ENCODE results near the gene TCF4.

Gene TCF4

GRCh38 chr18:55320424-55321264, 267.3 kb downstream of the TCF4 start:
- DNase-seq (ENCODE audit: low read depth), result no peak

- DNase-seq (ENCODE audit: low read depth), result no peak
These were observed 268.4 kb downstream of the TCF4 start for GRCh38 chr18:55319459-55320193.

DNA sequence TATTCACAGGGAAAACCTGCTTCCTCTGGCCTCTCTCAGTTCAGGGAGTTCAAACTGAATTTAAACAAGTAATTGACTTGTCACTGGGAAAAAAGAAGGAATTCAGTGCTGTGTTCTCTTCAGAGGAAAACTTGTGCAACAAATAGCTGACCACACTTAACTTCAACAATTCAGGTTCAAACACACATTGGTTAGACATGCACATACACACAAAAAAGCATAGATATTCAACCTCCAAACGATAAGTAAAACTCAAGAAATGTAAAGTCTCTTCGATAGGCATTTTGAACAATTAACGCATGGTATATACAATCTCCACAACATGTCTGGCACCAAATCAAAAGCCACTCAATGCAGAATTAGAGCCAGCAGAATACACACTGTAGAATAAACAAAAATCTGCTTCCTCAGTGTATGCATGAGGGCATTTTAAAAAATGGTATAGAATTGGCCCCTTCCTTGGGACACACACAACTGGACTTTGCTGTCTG, 269.0 kb downstream of the TCF4 start:
- no peak for DNase-seq (ENCODE audit: low read depth)

- DNase-seq (ENCODE audit: low read depth), result no peak
These were observed 270.1 kb downstream of the TCF4 start for GRCh38 chr18:55317864-55318263.

DNA sequence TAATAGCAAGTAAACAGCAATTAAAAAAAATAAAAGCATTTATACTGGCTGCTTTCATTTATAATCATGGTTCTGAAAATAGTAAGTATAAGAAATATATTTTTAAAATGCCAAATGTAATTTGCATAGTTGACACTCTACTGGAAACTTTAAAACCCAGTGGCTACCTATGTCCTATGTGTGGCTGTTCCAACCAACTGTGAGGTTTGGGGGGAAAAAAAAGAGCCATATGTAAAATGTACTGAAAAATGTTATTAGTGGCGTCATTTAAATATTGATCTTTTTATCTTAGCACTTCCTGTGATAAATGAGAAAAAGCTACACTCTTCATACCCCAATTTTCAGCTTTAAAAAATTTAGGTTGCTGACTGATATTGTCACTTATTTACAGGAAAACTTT, 270.7 kb downstream of the TCF4 start:
- no peak for DNase-seq (ENCODE audit: low read depth)

- no peak for DNase-seq (ENCODE audit: low read depth)
These were observed 271.4 kb downstream of the TCF4 start for GRCh38 chr18:55316486-55317184.

- DNase-seq (ENCODE audit: low read depth), result no peak
These were observed 273.3 kb downstream of the TCF4 start for GRCh38 chr18:55314615-55315237.

GRCh38 chr18:55314031-55314430, 274.0 kb downstream of the TCF4 start:
- no peak for DNase-seq (ENCODE audit: low read depth)

GRCh38 chr18:55310863-55311262, 277.1 kb downstream of the TCF4 start:
- no peak for DNase-seq (ENCODE audit: low read depth)

DNA sequence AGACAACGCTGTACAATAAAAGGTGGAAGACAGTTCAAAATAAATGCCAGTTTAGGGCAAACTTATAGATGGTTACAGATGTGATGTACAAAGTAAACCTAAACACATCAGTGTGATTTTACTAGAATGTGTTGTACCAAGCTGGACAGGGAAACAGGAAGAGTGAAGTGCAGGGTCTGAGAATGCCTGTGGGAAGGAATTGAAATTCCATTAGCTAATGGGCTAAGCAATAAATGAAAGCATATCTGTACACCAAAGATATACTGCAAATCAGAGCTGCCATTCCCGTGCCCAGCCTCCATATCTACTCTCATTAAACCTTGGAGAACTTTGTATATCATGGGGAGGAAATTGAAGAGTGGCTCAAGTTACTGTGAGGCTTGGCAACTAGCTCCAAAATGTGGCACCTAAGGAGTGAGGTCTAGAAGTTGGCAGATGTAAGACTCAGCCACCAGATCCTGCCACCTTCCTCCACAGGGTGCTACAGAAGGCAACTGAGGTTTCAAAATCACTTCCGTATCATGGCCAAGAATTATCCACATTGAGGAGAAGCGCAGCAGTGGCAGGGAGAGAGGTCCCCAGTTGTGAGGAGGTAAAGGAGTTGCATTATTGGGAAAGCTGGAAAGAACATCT, 277.8 kb downstream of the TCF4 start:
- DNase-seq (ENCODE audit: low read depth), result no peak

- DNase-seq (ENCODE audit: low read depth), result no peak
These were observed 278.7 kb downstream of the TCF4 start for GRCh38 chr18:55309249-55309648.

DNA sequence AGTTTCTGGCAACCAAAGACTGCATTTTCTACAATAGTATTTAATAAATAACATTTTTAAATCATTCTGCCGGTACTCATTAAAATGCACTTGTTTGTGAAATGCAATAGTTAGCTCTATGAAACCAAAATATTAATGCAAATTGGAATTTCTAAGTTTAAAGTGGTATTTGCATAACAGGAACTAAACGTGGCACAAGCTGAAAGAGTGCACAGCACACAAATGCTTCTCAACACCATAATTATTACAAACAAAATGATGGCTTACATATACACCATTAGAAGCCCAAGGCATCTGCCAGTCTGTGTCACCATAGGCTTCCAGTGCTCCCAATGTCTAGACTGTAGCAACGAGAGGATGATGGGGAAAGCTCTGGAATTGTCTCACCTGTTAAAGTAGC, 280.5 kb downstream of the TCF4 start:
- DNase-seq (ENCODE audit: low read depth), result no peak

DNA sequence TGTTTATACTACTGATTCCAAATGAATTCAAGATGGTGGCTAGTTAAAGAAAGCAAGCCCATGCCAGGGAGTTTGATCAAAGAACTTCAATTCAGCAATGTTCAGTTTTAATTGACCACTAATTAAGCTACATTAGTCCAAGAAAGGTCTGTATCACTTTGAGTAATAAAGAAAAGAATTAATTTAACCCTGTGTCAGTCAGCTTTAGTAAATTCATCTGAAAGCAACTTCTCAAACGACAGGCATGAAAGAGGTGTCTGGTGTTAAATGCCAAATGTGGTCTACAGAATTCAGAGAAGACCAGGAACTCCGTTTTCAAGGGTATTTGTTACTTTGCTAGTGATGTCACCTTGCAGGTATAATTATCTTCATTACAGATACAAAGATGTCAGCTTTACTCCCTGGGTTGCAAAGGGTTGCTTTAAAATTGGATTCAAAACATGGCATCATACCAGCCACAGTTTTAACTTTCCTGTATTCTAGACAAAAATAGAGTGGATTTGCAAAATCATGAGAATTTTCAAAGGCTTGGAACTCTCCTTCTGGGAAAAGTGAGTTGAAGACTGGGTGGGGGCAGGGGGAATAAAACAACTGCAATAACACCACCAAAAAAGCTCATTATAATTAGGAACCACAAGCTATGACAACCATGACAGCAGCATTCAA, 281.5 kb downstream of the TCF4 start:
- DNase-seq (ENCODE audit: low read depth), result no peak

DNA sequence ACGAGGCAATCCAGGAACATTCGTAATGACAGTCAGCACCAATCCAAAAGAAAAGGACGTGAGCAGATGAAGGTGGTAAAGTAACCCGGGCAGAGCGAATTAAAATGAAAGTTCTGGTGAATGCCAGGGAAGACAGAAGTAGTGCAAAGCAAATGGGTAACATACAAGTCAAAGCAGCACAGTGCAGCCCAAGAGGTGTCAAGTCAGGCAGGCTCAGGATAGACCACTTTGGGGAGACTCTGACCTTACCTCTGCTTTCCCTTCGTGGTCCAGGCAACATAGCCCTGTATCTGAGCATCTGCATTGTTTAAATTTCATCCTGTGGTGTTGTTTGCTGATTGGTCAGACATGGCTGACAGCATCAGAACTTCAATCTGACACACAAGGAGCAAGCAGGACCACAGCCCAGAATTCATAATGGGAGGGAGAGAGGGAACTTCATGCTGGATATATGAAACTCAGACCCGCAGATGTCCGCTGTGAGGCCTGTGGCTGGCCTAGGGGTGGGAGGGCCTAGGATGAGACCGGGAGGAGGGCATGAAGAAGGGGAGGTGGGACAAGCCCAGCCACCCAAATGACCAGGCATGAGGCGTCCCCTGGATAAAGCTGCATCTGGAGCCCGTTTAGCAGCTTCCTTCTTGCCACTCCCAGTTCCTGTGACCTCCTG, 285.7 kb downstream of the TCF4 start:
- no peak for DNase-seq (ENCODE audit: low read depth)

GRCh38 chr18:55301824-55302166, 286.2 kb downstream of the TCF4 start:
- no peak for DNase-seq (ENCODE audit: low read depth)

- DNase-seq (ENCODE audit: low read depth), result no peak
These were observed 287.0 kb downstream of the TCF4 start for GRCh38 chr18:55300936-55301531.

- no peak for DNase-seq (ENCODE audit: low read depth)
These were observed 287.5 kb downstream of the TCF4 start for GRCh38 chr18:55300421-55300935.

GRCh38 chr18:55296778-55297177, 291.2 kb downstream of the TCF4 start:
- no peak for DNase-seq (ENCODE audit: low read depth)

DNA sequence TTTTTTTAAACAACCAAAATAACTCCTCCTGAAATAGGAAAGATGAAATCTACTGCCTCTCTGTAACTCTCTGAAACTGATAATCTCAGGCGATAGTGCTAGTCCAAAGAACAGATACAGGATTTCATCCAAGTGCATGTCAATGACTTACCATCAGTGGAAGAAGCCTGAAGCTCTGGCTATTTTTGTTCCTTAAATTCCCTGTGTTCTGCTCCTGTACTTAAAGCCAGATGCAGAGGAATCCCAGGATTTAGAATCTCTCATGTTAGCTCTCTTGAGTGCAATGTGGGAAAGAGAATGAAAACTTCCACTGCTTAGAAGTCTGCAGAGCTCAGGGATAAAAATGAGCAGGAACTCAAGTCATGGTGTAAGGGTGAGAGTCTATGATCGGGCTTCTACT, 291.9 kb downstream of the TCF4 start:
- no peak for DNase-seq (ENCODE audit: low read depth)

DNA sequence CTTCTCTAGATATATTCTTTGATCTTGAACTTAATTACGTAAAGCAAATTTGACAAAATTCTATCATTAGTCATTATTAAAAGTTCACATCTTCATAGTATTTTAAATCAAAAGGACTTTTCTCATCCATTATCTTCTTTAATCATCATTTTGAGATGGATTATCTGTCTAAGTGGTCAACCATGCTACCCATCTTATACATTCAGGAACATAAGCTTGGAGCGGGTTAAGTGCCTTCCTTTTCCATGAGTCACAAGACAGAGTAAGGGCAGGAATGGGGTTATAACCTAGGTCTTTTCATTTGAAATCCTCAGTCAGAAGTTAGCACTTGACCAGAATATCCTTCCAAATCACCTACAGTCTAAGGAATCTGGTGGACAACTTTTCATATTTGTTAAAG, 297.1 kb downstream of the TCF4 start:
- no peak for DNase-seq (ENCODE audit: low read depth)

Measured in stimulated activated CD8-positive, alpha-beta memory T cell treated with anti-CD3 and anti-CD28 coated beads, Interleukin-15, amount 100 ng/mL, for 1 hour (primary cell).